HK-2 (cell line): ENCODE measurements around the gene FRMD5.
"Not testable (repeated sequence)": the region's sequence is repeated elsewhere in the genome, so short reads cannot be mapped to it uniquely, and the experiment has no call there.

Experiments
- DNase-seq: peaks from one replicate; pipeline ENCODE4 v3.0.0-alpha.2; 2018; ENCODE audit not compliant: unreplicated experiment

The FRMD5 gene

DNA sequence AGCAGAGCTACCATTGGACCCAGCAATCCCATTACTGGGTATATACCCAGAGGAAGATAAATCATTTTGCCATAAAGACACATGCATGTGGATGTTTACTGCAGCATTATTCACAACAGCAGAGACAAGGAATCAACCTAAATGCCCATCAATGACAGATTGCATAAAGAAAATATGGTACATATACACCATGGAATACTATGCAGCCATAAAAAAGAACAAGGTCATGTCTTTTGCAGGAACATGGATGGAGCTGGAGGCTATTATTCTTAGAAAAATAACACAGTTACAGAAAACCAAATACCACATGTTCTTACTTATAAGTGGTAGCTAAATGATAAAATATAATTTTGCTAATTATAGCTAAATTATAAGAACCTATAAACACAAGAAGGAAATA lies 162.3 kb downstream of the FRMD5 start:
- not testable (repeated sequence) for DNase-seq

DNA sequence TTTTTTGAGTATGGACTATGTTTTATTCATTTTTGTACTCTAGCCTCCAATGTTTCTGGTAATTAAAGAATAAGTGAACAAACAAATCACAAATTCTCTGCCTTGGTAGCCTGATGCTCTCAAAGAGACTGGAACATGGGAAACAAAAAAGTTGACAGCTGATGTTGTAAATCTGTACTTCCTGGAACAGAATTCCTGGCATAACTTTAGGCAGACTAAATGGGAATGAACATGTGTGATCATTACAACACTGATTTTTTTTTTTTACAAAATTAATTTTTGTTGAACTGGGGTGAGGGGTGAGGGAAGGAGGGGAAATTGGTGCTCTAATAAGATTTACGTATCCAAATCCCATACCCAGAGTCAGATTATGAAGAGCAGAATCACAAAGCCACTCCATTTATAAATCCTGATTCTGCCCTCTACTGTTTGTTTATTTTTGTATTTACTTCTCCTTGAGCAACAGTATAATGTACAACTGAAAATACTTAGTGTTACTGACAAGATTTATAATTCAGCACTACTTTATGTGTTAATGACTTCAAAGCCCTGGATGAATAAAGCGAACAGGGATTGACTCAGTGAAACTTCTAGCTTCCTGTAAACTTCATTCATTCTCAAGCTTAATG lies 165.0 kb downstream of the FRMD5 start:
- DNase-seq = no peak

DNA sequence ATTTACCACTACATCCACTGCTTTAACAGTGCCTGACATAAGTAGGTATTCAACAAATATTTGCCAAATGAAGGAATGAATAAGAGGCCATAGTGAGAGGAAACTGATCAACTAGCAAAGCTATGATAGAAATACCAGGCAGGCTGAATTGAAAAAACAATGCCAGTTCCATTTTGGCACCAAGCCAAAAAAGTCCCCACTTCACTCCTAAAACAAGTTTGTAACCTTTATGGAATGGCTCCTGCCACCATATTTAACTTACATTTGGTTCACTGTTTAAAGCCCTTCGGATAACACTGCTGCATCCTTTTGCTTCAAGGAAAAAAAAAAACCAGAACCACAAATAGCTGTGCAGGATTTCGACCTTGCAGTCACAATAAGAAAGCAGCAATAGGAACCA lies 166.1 kb downstream of the FRMD5 start:
- no peak for DNase-seq

DNA sequence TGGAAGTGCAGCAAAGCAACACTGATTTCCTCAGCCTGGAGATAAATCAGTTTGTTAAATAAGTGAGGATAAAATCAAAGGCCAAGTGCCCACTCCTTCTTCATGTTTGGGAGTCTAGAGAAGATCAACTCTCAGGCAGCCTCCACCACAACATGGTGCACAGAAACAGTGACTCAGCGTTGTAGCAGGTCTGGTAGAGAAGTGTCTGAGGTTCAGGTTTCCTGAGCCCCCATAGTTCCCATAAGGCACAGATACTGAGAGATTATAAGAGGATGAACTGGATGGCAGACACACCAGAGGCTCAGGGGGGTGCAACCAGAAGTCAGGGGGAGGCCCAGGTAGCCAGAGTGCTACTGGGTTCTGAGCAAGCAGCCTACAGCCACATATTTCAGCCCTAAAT lies 166.7 kb downstream of the FRMD5 start:
- DNase-seq = no peak

DNA sequence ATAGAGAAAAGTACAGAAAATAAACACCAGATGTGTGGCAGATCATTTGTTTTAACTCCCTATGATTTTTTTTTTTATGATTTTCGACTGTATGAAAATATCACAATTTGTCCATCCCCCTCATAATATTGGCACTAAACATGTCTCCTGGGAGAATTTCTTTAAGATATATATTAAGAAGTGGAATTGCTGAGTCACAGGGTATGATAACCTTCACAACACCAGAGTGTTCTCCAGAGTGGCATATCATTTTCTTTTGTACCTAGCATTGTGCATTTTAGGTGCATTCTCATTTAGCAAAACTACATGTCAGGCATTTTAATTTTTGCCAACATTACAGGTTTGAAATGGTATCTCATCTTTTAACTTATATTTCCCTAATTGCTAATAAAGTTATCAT lies 170.9 kb downstream of the FRMD5 start:
- DNase-seq = no peak

DNA sequence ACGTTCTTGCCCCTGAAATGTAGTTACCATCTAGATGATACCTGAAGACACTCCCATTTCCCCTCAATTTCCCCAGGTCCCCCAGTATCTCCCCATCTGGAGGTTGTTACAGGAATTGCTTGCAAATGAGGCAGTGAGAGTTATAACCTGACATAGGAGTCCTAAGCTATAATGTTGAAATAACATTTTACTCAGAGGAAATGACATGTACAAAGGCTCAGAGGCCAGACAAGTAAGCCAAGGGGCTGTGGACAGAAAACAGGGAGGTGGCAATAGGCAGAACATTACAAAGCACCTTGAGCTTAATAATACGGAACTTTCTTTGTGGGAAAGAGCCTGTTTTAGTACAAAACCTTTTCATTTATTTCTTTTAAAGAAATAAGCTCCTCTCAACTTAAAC lies 171.9 kb downstream of the FRMD5 start:
- DNase-seq = no peak

DNA sequence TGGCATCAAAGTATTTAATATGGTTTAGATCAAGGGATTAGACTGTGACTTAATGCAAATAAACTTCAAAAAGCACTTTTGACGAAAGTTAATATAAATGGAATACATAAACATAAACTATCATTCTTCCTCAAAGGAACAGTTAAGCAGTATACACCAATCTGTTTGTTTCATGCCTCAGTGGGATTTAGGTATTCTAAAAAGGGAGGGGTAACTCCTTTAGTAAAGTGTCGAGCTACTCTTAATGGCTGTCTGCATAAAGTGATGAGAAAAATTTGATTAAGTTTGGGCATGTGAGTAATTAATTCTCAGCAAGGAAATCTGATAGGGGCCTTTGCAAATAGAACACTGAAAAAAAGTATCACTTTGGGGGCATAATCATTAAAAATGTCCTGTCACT lies 176.9 kb downstream of the FRMD5 start:
- DNase-seq = no peak

DNA sequence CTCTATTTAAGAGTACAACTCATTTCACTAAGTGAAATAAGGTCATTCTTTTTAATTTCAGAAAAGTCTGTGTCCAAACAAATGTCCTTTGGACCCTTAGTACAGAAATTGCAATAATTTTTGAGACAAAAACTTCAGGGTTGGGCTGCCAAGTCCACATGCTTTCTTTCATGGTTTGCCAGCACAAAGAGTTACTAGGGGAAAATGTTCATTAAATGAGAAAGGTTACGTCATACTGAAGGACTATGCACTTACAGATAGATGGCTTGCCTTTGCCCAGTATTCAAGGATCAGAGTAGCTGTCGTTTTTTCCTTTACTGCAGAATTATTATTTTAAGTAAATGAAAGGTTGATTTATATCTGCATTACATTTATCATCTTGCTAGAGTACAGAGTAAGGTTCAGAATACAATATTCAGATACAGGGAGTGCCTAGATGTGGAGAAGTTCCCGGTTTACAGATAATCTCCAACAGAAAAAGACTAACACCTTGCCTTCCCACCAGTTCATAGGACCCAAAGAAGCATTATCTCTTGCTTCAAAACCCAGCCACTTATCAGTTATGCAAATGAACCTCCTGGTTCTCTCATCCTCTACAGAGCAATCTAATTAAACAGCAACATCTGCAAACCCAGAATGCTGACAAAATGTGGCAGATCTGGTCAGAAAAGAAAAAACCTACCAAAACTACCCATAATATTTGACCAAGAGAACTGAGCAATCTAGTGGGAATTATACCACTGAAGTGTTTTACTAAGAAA lies 179.3 kb downstream of the FRMD5 start:
- DNase-seq = no peak

DNA sequence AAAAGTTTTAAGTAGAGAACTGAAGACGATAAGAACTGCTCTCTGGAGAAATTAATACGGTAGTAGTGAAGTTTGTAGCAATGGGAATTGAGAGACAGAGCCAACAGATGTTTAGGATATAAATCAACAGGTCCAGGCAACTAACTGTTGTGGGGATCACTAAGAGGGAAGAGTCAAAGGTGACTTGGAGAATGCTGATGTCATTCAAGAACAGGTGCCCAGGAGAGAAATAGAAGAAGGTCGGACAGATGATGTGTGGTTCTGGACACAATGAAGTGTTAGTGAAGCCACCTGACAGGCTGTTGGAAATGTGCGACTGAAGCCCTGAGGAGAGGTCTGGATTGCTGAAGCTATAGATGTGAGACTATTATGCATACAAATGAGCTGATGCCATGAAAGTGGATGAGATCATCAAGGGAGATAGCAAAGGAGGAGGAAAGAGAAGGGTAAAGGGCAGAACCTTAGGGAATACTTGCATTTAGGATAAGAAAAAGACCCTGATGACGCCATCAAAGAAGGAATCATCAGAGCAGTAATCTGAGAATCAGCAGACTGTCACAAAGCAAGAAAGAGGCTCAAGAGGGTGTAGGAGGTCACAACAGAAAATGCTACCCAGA lies 183.7 kb downstream of the FRMD5 start:
- DNase-seq = no peak

DNA sequence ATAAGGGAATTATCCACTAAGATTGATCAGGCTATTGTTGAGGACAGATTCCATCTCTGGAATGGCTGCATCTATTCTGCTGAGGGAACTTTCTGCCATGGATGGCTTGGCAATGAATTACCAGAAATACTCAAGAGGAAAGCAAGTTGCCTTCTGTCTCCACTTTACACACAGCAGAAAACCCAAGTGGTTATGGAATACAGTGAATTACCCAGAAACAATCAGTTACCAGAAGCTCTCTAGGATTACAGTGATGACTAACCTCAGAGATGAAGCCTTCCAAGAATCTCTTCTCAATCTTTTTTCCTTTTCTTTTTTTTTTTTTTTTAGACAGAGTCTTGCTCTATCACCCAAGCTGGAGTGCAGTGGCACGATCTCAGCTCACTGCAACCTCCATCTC lies 185.0 kb downstream of the FRMD5 start:
- DNase-seq = no peak

DNA sequence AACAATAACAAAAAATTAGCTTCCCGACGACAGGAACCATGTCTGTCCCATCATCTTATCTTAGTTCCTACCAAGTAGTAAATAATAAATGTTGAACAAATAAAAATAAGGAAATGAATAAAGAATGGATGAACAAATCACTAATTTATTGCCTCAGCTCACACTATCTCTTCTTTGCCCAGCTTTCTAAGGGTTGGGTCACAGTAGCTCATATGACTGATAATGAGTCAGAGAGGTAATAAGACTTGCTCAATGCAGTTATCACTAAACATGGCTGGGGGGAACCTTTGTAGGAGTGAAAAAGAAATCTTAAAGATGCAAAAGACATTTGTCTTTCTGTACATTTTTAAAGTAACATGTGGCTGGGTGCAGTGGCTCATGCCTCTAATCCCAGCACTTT lies 186.0 kb downstream of the FRMD5 start:
- DNase-seq = no peak

DNA sequence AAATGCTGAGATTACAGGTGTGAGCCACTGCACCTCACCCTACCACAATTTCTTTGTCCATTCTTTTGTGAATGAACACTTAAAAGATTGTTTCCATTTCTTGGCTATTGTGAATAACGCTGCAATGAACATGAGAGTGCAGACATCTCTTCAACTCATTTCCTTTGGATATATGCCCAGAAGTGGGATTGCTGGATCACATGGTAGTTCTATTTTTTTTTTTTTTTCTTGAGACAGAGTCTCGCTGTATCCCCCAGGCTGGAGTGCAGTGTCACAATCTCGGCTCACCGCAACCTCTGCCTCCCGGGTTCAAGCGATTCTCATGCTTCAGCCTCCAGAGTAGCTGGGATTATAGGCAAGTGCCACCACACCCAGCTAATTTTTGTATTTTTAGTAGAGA lies 194.8 kb downstream of the FRMD5 start:
- not testable (repeated sequence) for DNase-seq

DNA sequence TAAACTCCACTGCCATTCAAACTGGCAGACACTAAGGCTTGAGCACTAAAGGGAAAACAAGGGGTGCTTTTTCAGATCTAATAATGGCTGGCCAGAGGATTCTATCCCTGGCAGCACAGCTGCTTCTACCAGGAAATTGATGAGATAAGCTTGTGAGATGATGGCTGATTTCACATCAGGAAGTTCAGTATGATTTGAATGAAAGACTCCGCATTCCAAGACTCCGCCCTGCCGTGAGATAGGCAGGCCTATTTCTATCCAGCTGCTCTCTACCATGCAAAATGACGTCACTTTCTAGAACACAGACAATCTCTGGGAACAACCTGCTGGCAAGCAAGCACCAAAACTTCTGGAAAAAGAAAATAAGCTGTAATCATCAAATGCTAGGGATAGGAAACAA lies 196.5 kb downstream of the FRMD5 start:
- no peak for DNase-seq

DNA sequence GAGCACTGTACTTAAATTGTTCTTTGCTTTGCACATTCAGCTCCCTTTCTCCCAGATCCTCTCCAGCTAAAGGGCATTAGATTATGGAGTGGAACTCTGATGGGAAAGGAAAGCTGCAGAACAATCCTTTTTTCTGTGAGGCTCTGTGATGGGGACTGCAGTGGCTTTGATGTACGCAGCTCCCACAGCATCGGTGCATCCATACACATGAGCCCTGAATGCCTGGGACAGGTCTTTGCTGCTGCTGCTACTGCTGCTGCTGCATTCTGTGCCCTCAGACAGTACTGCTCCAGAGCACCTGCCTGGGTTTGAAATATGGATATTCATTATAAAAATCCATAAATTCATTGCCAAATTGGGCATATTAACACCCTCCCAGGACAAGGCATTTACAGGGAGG lies 203.9 kb downstream of the FRMD5 start:
- DNase-seq = no peak

DNA sequence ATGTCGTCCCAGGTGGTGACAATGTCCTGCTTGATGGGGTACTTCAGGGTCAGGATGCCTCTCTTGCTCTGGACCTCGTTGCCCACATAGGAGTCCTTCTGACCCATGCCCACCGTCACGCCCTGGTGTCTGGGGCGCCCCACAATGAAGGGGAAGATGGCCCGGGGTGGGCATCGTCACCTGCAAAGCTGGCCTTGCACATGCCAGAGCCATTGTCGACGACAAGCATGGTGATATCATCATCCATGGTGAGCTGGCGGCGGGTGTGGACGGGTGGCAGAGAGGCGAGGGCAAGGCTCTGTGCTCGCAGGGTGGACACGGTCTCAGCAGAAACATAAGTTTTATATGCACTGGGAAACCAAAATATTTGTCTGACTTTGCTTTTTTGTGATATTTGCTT lies 205.1 kb downstream of the FRMD5 start:
- DNase-seq = no peak

DNA sequence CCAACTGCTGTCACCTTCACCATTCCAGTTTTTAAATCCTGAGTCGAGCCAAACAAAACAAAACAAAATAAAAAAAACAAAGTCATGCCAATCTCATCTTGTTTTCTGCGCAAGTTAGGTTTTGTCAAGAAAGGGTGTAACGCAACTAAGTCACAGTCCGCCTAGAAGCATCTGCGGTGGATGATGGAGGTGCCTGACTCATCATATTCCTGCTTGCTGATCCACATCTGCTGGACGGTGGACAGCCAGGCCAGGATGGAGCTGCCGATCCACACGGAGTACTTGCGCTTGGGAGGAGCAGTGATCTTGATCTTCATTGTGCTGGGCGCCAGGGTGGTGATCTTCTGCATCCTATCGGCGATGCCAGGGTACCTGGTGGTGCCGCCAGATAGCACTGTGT lies 206.2 kb downstream of the FRMD5 start:
- DNase-seq = no peak

DNA sequence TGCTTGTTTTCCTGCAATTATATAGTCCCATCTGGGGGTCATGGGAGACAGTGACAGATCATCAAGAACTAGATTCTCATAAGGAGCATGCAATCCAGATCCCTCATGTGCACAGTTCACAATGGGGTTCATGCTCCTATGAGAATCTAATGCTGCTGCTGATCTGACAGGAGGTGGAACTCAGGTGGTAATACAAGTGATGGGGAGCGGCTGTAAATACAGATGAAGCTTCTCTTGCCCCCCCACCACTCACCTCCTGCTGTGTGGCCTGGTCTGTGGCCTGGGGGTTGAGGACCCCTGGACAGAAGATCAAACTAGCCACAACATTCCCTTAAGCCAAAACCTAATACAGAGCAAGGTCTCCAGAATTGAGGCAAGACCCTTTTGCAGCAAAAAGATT lies 207.1 kb downstream of the FRMD5 start:
- no peak for DNase-seq

DNA sequence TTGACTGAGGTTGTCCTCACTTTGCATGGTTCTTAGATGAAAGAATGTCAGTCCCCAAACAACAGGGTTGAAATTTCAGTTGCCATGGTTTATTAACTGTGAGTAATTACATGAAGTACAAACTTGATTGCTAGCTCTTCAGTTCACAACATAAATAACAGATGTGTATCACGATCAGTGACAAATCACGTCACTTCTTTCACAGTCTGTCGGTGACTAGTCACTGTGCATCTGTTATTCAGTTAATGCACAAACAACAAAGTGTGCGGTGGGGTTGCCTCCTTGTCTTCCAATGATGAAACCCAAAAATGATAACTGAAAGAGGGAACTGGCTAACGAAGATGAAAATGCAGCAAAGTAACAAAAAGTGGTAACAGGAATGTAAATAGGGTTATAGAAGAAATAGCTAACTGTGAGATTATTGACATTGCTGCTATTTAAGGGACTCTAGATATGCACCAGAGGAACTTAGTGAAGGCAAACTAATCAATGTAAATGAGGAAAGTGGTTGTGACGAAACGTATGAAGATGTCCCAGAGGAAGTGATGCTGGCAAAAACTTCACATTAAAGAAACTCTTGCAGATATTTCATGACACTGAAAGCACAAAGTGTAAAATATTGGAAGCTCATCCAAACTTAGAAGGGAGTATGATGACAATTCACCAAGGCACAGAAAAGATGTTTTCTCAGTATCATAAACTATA lies 208.9 kb downstream of the FRMD5 start:
- DNase-seq = no peak

DNA sequence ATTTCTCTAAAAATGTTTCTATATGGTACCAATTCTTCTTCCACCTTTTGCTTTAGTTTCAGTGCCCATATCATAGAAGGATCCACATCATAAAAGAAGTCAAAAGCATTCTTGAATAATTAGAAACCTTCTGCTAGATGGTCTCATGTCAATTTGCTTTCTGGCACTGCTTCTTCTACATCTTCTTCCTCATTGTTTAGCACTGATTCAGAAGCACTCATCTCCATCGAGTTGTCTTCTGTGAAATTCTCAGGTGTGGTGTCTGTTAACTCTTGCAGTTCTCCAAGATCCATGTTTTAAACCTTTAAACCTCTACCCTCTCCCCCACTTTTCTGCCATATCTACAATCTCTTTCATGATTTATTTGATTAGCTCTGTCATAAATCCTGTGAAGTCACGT lies 213.5 kb downstream of the FRMD5 start:
- DNase-seq = no peak

DNA sequence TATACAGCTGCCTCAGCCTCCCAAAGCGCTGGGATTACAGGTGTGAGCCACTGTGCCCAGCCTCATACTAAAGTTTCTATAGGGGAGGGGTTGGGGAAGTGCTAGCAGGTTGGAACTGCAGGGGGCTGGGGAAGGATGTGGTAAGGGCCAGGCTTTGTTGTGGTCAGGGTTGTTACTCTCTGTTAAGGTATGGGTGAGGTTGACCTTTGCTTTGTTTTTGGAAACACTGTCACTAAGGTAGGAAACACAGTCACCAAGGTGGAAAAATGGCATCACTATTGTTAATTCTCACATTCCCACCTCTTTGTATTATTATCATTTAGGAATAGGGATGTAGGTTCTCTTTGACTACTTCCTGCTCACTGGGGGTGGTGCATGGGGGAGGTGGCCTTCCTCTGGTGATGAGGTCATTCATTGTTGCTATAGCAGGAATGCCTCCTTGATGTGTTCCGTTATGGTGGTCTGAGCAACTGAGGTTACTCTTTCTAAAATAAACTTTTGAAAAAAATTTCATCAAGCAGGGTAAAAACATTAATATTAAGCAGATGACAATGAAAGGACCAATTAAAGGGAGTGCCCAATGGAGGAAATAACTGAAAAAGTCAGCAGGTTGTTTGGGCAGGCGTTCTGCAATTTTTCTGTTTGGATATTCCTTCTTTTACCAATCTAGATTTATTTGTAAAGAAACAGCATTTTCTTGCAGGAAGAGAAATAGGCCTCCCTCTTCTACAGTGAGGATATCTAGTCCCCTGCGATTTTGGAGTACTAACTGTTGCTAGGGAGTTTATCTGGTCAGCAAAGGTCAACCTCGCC lies 217.8 kb downstream of the FRMD5 start:
- no peak for DNase-seq

DNA sequence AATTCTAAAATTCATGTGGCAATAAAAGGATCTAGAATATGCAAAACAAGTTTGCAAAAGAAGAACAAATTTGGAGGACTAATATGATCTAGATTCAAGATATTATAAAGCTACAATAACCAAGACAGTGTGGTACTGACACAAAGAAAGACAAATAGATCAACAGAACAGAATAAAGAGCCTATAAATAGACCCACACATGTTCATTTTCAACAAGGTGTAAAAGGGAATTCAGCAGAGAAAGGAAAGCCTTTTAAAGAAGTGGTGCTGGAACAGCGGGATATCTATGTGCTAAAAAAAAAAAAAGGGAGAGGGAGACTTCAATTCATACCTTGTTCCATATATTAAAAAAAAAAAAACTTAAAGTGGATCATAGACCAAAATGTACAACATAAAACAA lies 219.3 kb downstream of the FRMD5 start:
- DNase-seq = no peak

DNA sequence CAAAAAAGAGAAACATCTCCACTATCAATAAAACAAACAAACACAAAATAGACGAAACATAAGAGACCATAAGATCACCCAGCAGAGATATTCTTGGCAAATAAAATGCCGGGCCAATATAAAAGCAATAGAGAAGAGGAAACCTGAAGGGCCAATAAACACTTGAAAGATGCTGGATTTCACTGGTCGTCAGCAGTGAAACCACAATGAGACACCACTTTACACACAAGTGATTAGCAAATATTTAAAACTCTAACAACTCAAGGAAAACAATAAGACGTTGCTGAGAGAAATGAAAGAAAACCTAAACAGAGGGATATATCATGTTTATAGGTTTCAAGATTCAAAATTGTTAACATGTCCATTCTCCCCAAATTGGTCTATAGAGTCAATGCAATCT lies 219.7 kb downstream of the FRMD5 start:
- no peak for DNase-seq
